PC-3 (cell line): Measurements from ENCODE around the gene ANP32A.

Source experiments
- EZH2 ChIP-seq: fragments of 300-600 bp; sonication (generic); IDR thresholded peaks from one replicate; pipeline ENCODE4 v1.6.1; 2017; ENCODE audit warnings: antibody characterized with exemption, mild to moderate bottlenecking, low read length; ENCODE audit not compliant: unreplicated experiment
- EZH2phosphoT487 ChIP-seq: fragments of 300-600 bp; sonication (generic); IDR thresholded peaks from 2 replicates; pipeline ENCODE4 v1.6.1; 2018; ENCODE audit warnings: mild to moderate bottlenecking, antibody characterized with exemption, low read length, borderline replicate concordance
- TF ChIP-seq, protein P1 (sequence below): fragments of 300-600 bp; sonication (generic); conservative IDR thresholded peaks from 2 replicates; pipeline ENCODE4 v1.5.1; 2017; ENCODE audit warnings: antibody characterized with exemption, low read depth, mild to moderate bottlenecking, low read length

DNA sequence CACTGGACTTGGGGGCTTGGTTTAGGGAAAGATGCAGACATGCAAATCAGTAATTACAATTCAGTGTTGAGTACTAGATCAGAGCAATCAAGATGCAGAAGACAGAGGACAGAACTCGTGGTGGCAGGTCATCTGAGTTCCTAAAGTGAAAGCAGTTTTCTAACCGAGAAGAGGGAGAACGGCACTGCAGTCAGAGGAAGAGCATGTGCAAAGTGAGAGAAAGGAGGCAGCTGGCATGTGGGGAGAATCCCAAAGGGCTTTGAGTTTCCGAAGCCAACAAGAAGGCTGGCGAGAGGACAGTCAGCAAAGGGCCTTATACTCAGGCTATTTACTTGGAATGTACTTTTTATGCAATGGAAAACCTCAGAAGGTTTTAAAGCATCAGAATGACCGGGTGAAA, 87.0 kb downstream of the ANP32A start:
- TF ChIP-seq EZH2phosphoT487, result no peak
- no peak for TF ChIP-seq EZH2
- TF ChIP-seq, protein P1, sequence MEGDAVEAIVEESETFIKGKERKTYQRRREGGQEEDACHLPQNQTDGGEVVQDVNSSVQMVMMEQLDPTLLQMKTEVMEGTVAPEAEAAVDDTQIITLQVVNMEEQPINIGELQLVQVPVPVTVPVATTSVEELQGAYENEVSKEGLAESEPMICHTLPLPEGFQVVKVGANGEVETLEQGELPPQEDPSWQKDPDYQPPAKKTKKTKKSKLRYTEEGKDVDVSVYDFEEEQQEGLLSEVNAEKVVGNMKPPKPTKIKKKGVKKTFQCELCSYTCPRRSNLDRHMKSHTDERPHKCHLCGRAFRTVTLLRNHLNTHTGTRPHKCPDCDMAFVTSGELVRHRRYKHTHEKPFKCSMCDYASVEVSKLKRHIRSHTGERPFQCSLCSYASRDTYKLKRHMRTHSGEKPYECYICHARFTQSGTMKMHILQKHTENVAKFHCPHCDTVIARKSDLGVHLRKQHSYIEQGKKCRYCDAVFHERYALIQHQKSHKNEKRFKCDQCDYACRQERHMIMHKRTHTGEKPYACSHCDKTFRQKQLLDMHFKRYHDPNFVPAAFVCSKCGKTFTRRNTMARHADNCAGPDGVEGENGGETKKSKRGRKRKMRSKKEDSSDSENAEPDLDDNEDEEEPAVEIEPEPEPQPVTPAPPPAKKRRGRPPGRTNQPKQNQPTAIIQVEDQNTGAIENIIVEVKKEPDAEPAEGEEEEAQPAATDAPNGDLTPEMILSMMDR, result no peak
